HG02759 (cell line): ENCODE results near the gene DNAJC17.

ENCODE experiments used
- ATAC-seq: cut with Tn5 transposase; IDR thresholded peaks from one replicate; pipeline ENCODE4 v1.9.1; 2021; ENCODE audit warnings: mild to moderate bottlenecking, moderate library complexity; ENCODE audit not compliant: unreplicated experiment

DNAJC17 gene

GRCh38 chr15:40830884-40831283 is 23.6 kb upstream of the DNAJC17 start:
- ATAC-seq, result no peak

GRCh38 chr15:40829115-40829514 is 21.8 kb upstream of the DNAJC17 start:
- no peak for ATAC-seq

- no peak for ATAC-seq
Measured at GRCh38 chr15:40828447-40829036, 21.3 kb upstream of the DNAJC17 start, which contains the start of gene PPP1R14D. PPP1R14D (minus strand) TSS chr15:40828708; CDS start chr15:40828641, 67 bp downstream.

- no peak for ATAC-seq
Measured at GRCh38 chr15:40826423-40827075, 19.3 kb upstream of the DNAJC17 start.

GRCh38 chr15:40825661-40826422 is 18.6 kb upstream of the DNAJC17 start:
- no peak for ATAC-seq

GRCh38 chr15:40823572-40824343 is 16.5 kb upstream of the DNAJC17 start:
- no peak for ATAC-seq

GRCh38 chr15:40821195-40821594 is 13.9 kb upstream of the DNAJC17 start:
- ATAC-seq, result no peak

- no peak for ATAC-seq
Measured at GRCh38 chr15:40819048-40819447, 11.8 kb upstream of the DNAJC17 start.

- no peak for ATAC-seq
Measured at GRCh38 chr15:40815042-40815698, 7.9 kb upstream of the DNAJC17 start.

- no peak for ATAC-seq
Measured at GRCh38 chr15:40812721-40813425, 5.6 kb upstream of the DNAJC17 start.

GRCh38 chr15:40808861-40809450 is 1.7 kb upstream of the DNAJC17 start:
- no peak for ATAC-seq

- ATAC-seq, result no peak
Measured at GRCh38 chr15:40807888-40808461, 702 bp upstream of the DNAJC17 start.

- no peak for ATAC-seq
Measured at GRCh38 chr15:40806672-40807027, 623 bp downstream of the DNAJC17 start.

- ATAC-seq, result no peak
Measured at GRCh38 chr15:40803688-40804087, 3.6 kb downstream of the DNAJC17 start.

- no peak for ATAC-seq
Measured at GRCh38 chr15:40803076-40803475, 4.2 kb downstream of the DNAJC17 start.

- no peak for ATAC-seq
Measured at GRCh38 chr15:40799523-40799922, 7.8 kb downstream of the DNAJC17 start.

- no peak for ATAC-seq
Measured at GRCh38 chr15:40796512-40796911, 10.8 kb downstream of the DNAJC17 start.

- no peak for ATAC-seq
Measured at GRCh38 chr15:40796041-40796440, 11.2 kb downstream of the DNAJC17 start.

- no peak for ATAC-seq
Measured at GRCh38 chr15:40793216-40793989, 13.9 kb downstream of the DNAJC17 start.
